K562 (cell line): Measurements from ENCODE around the gene MLLT6. TPM values are rescaled to one million over a fixed set of nuclear protein-coding genes. Genes with fewer than 3 reads are reported as not detected.

ENCODE experiments used
- GABPB2 ChIP-seq: fragments of 250-450 bp; sonication (Bioruptor Pico); conservative IDR thresholded peaks from 2 replicates; pipeline ENCODE4 v1.5.1; 2021; ENCODE audit warnings: mild to moderate bottlenecking
- HDAC3 ChIP-seq: fragments of 450-650 bp; IDR thresholded peaks from 2 replicates; pipeline ENCODE4 v1.6.1; 2018; ENCODE audit warnings: borderline replicate concordance, mild to moderate bottlenecking, moderate library complexity; ENCODE audit not compliant: partially characterized antibody
- HNRNPK ChIP-seq: fragments of 200-400 bp; formaldehyde crosslinking; IDR thresholded peaks from one replicate; pipeline ENCODE4 v1.6.1; 2018; ENCODE audit warnings: mild to moderate bottlenecking, low read depth, low read length; ENCODE audit not compliant: poor library complexity, severe bottlenecking
- NCOA2 ChIP-seq, 2 experiments: fragments of 450-650 bp; IDR thresholded peaks; 2 replicates each; pipeline ENCODE4 v1.6.1; 2018; ENCODE audit warnings: mild to moderate bottlenecking in 2 of 2, moderate library complexity in 1 of 2; ENCODE audit not compliant: partially characterized antibody in 2 of 2
- NR2F6 ChIP-seq: fragments of 450-650 bp; formaldehyde crosslinking; IDR thresholded peaks from 2 replicates; pipeline ENCODE4 v1.4.0; 2020; ENCODE audit warnings: mild to moderate bottlenecking
- NR4A1 ChIP-seq, 2 experiments: fragments of 250-450 bp in 1 of 2; fragments of 450-650 bp in 1 of 2; sonication (Bioruptor Pico) in 1 of 2; IDR thresholded peaks; 2 replicates each; pipeline versions ENCODE4 v1.4.0 to v1.6.1; 2016 to 2020; ENCODE audit warnings: mild to moderate bottlenecking in 2 of 2, missing compliant biosample characterization in 1 of 2, missing genetic modification characterization in 1 of 2, moderate library complexity in 1 of 2
- POLR2A ChIP-seq: fragments of 450-650 bp; conservative IDR thresholded peaks from 2 replicates; pipeline ENCODE4 v1.6.1; 2016
- RBM39 ChIP-seq: fragments of 200-400 bp; formaldehyde crosslinking; optimal IDR thresholded peaks from 2 replicates; pipeline ENCODE3; 2018; ENCODE audit warnings: low read depth, low read length
- SNRNP70 ChIP-seq: fragments of 200-400 bp; formaldehyde crosslinking; optimal IDR thresholded peaks from 2 replicates; pipeline ENCODE3; 2017; ENCODE audit warnings: low read depth, low read length
- TGIF2 ChIP-seq: sonication (generic); formaldehyde crosslinking; IDR thresholded peaks from 2 replicates; pipeline ENCODE4 v1.8.1; 2022; ENCODE audit warnings: mild to moderate bottlenecking, missing genetic modification reagents, moderate library complexity
- XRCC4 ChIP-seq: IDR thresholded peaks from one replicate; pipeline ENCODE4 v1.6.1; 2011; ENCODE audit not compliant: insufficient read depth, insufficient read length; ENCODE audit errors: extremely low read depth
- ZC3H4 ChIP-seq: sonication (generic); formaldehyde crosslinking; IDR thresholded peaks from 2 replicates; pipeline ENCODE4 v1.9.0; 2021; ENCODE audit warnings: missing genetic modification reagents, borderline replicate concordance
- ZNF174 ChIP-seq: fragments of 250-450 bp; sonication (Bioruptor Pico); IDR thresholded peaks from 2 replicates; pipeline ENCODE4 v1.4.0; 2020; ENCODE audit warnings: mild to moderate bottlenecking
- ZNF263 ChIP-seq: sonication (generic); formaldehyde crosslinking; IDR thresholded peaks from 2 replicates; pipeline ENCODE4 v1.8.0; 2022; ENCODE audit warnings: mild to moderate bottlenecking, missing genetic modification reagents, borderline replicate concordance
- ZNF277 ChIP-seq: fragments of 250-450 bp; sonication (Bioruptor Pico); IDR thresholded peaks from 2 replicates; pipeline ENCODE4 v1.8.0; 2022; ENCODE audit warnings: inconsistent platforms, mild to moderate bottlenecking, moderate library complexity, borderline replicate concordance
- ZNF41 ChIP-seq: fragments of 250-450 bp; sonication (Bioruptor Pico); conservative IDR thresholded peaks from 2 replicates; pipeline ENCODE4 v1.4.0; 2020; ENCODE audit warnings: mild to moderate bottlenecking
- ZNF639 ChIP-seq, 2 experiments: fragments of 200-800 bp in 1 of 2; sonication (Bioruptor generic) in 1 of 2; sonication (generic) in 1 of 2; formaldehyde crosslinking in 1 of 2; IDR thresholded peaks in 1 of 2; conservative IDR thresholded peaks in 1 of 2; 2 replicates each; pipeline versions ENCODE4 v1.5.0 to v1.6.1; 2016 to 2020; ENCODE audit warnings: missing compliant biosample characterization in 1 of 2, missing genetic modification characterization in 1 of 2, missing genetic modification reagents in 1 of 2
- ZNF717 ChIP-seq: fragments of 250-450 bp; sonication (Bioruptor Pico); IDR thresholded peaks from 2 replicates; pipeline ENCODE4 v1.5.0; 2021
- polyA plus RNA-seq, 8 experiments: library from polyadenylated mRNA; depleted of rRNA in 4 of 8; stranded (reverse) in 5 of 8; unstranded in 3 of 8; fragments of >200 nt; fragmentation: Nextera tagmentation in 2 of 8; fragmentation: Illumina TruSeq in 1 of 8; extraction: Ambion mirVana in 2 of 8; extraction: Trizol in 1 of 8; gene quantifications; 2 replicates each; pipeline versions ENCODE4 v1.2.1 to v1.2.3, GENCODE V29; 2011 to 2014; ENCODE audit warnings: inconsistent platforms in 1 of 8, missing spikeins in 1 of 8
- total RNA-seq, 7 experiments: library from RNA; depleted of rRNA in 6 of 7; stranded (reverse); fragments of >200 nt in 6 of 7; fragmentation: Illumina TruSeq in 2 of 7; extraction: Trizol in 2 of 7; gene quantifications; 2 replicates each; pipeline versions ENCODE4 v1.2.1 to v1.2.3, GENCODE V29; 2011 to 2021; ENCODE audit warnings: low replicate concordance in 1 of 7
- TF ChIP-seq, protein P1 (sequence below), 2 experiments: IDR thresholded peaks; 2 replicates each; pipeline ENCODE4 v1.6.1; 2012; ENCODE audit warnings: improper control_type of control experiment in 2 of 2, low read depth in 2 of 2, low read length in 2 of 2, borderline replicate concordance in 1 of 2

Gene MLLT6
- total and polyA plus RNA-seq, 9 of the 15 experiments (the other 6 are each of a cell fraction or from before 2014, with no cell fraction given) = 3.1 to 71.7 (median 30.0) TPM

DNA sequence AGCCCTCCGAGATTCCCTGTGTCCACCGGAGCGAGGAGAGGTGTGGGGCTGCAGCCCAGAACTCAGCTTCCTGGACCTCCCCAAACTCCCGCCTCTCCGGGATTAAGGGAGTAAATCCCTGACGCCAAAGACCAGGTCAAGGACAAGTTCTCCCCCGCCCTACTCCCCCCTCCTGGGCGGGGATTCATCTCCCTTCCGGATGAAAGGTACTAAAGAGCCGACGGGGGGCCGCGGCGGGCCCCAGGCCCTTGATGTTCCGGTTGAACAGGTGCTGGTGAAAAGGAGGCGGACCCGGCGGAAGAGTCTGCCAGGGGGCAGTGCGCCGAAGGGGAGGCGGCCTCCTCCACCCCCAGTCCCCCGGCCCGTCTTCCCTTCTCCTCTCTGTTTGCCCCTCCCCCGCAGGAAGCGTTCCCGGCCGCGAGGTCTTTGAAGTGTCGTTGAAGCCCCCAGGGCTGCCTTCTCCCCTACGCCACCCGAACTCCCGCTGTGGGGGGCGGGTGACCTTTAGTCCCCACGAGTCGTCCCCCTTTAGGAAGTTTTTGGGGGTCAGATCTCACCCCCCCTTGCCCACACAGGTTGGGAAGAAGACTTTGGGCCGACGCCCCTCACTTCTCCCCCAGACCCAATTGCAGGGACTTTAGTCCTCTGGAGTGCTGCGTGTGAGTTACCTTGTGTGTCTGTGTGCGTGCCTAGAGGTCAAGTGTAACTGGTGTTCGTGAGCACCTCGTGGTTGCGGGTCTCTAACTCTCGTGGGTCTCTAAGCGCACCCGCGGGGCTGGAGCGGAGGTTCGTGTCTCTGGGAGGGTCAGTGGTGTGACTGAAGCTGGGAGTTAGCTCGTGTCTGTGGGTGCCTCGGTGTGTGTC is 1.1 kb upstream of the MLLT6 start (continued):
- TF ChIP-seq ZNF41 (CRISPR knock-in tag) (no peak), TGIF2 (CRISPR knock-in tag) (no peak), RBM39 (no peak), XRCC4 (no peak), ZC3H4 (CRISPR knock-in tag) (no peak; the same call in 1 of the 2 replicates), NR4A1 (CRISPR knock-in tag; IDR thresholded peaks at IDR 0.05) (no peak), NR4A1 (tag; IDR thresholded peaks at IDR 0.05) (peak; percentile 23; the same call in 1 of the 2 replicates), NCOA2 (IDR thresholded peaks at IDR 0.05; ENCODE audit: partially characterized antibody in 2 of 2) (no peak), POLR2A (peak; percentile 71), ZNF263 (CRISPR knock-in tag) (no peak), ZNF639 (CRISPR knock-in tag; conservative IDR thresholded peaks at IDR 0.05 in 1 of 2, IDR thresholded peaks at IDR 0.05 in 1 of 2) (peak in 1 of 2 experiments; percentile 71; a peak in 1 of 4 replicates), HDAC3 (no peak), ZNF174 (CRISPR knock-in tag) (no peak), HNRNPK (no peak), GABPB2 (CRISPR knock-in tag) (no peak), ZNF277 (CRISPR knock-in tag) (no peak), ZNF717 (no peak), SNRNP70 (no peak), NR2F6 (CRISPR knock-in tag) (no peak)
- TF ChIP-seq, protein P1, sequence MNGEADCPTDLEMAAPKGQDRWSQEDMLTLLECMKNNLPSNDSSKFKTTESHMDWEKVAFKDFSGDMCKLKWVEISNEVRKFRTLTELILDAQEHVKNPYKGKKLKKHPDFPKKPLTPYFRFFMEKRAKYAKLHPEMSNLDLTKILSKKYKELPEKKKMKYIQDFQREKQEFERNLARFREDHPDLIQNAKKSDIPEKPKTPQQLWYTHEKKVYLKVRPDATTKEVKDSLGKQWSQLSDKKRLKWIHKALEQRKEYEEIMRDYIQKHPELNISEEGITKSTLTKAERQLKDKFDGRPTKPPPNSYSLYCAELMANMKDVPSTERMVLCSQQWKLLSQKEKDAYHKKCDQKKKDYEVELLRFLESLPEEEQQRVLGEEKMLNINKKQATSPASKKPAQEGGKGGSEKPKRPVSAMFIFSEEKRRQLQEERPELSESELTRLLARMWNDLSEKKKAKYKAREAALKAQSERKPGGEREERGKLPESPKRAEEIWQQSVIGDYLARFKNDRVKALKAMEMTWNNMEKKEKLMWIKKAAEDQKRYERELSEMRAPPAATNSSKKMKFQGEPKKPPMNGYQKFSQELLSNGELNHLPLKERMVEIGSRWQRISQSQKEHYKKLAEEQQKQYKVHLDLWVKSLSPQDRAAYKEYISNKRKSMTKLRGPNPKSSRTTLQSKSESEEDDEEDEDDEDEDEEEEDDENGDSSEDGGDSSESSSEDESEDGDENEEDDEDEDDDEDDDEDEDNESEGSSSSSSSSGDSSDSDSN (IDR thresholded peaks at IDR 0.05; ENCODE audit: borderline replicate concordance in 1 of 2, low read depth in 2 of 2, low read length in 2 of 2) = peak; percentile 34 to 43; a peak in 1 of 4 replicates
